PC-3 (cell line): ENCODE measurements around the gene DYNLRB2. TPM values are rescaled to one million over a fixed set of nuclear protein-coding genes. Genes with fewer than 3 reads are reported as not detected.
A peak's percentile ranks its signal among the peaks of the same experiment; 100 is the strongest.

Experiments
- ATAC-seq: fragments of 200-7000 bp; cut with Tn5 transposase; 2 replicates; pipeline ENCODE4 v1.9.1; 2020; ENCODE audit warnings: mild to moderate bottlenecking, moderate library complexity
- Bru-seq: library from RNA; stranded (reverse); fragments of 400-500 nt; gene quantifications from one replicate; lab custom pipeline; 2021; lab: Mats Ljungman, UMichigan
- BruChase-seq, 2 experiments: library from RNA; stranded (reverse); fragments of 400-500 nt; gene quantifications; one replicate each; lab custom pipeline; 2021; lab: Mats Ljungman, UMichigan
- BruUV-seq: library from RNA; stranded (reverse); fragments of 400-500 nt; replicated peaks from 2 replicates; lab custom pipeline; 2021; lab: Mats Ljungman, UMichigan
- CTCF ChIA-PET: fragments of 300-600 bp; sonication (Branson Sonifier 250); formaldehyde crosslinking; loops from one replicate; lab custom pipeline; 2022; ENCODE audit warnings: antibody characterized with exemption; lab: Charles Lee
- POLR2A ChIA-PET: fragments of 300-600 bp; sonication (Branson Sonifier 250); formaldehyde crosslinking; loops from one replicate; lab custom pipeline; 2022; ENCODE audit warnings: antibody characterized with exemption; ENCODE audit not compliant: unreplicated experiment; lab: Charles Lee
- DNase-seq: peaks from one replicate; pipeline ENCODE4 v3.0.0-alpha.2; 2015
- H2AFZ ChIP-seq: fragments of 300-600 bp; sonication (generic); 2 replicates; pipeline ENCODE4 v1.6.0; 2016; ENCODE audit warnings: antibody characterized with exemption, low read length
- H3F3A ChIP-seq: fragments of 300-600 bp; sonication (generic); one replicate; pipeline ENCODE4 v1.6.0; 2017; ENCODE audit warnings: antibody characterized with exemption, low read length, control low read depth, mild to moderate bottlenecking; ENCODE audit not compliant: unreplicated experiment
- H3K27ac ChIP-seq: fragments of 300-600 bp; sonication (generic); 2 replicates; pipeline ENCODE4 v1.5.1; 2016; ENCODE audit warnings: mild to moderate bottlenecking, low read length
- H3K27me3 ChIP-seq: fragments of 300-600 bp; sonication (generic); 2 replicates; pipeline ENCODE4 v1.6.1; 2016; ENCODE audit warnings: low read length, mixed read lengths
- H3K36me3 ChIP-seq: fragments of 300-600 bp; sonication (generic); 2 replicates; pipeline ENCODE4 v1.6.1; 2016; ENCODE audit warnings: low read depth, mixed run types, low read length, mixed read lengths
- H3K4me1 ChIP-seq: fragments of 300-600 bp; sonication (generic); 2 replicates; pipeline ENCODE4 v1.5.1; 2016; ENCODE audit warnings: low read length; ENCODE audit not compliant: insufficient read depth
- H3K4me2 ChIP-seq: fragments of 300-600 bp; sonication (generic); 2 replicates; pipeline ENCODE4 v1.6.0; 2016; ENCODE audit warnings: low read length
- H3K4me3 ChIP-seq: fragments of 300-600 bp; sonication (generic); 2 replicates; pipeline ENCODE4 v1.5.1; 2016; ENCODE audit warnings: mild to moderate bottlenecking, low read length, mixed read lengths
- H3K79me2 ChIP-seq: fragments of 300-600 bp; sonication (generic); 2 replicates; pipeline ENCODE4 v1.6.1; 2017; ENCODE audit warnings: low read length, mixed read lengths
- H3K9ac ChIP-seq: fragments of 300-600 bp; sonication (generic); 2 replicates; pipeline ENCODE4 v1.6.0; 2016; ENCODE audit warnings: mild to moderate bottlenecking, low read length
- H3K9me2 ChIP-seq: fragments of 300-600 bp; sonication (generic); replicated peaks from 2 replicates; pipeline ENCODE4 v1.6.1; 2016; ENCODE audit warnings: mixed run types, low read length, mixed read lengths
- H3K9me3 ChIP-seq: fragments of 300-600 bp; sonication (generic); 2 replicates; pipeline ENCODE4 v1.6.1; 2016; ENCODE audit warnings: low read length, mixed read lengths
- H4K20me1 ChIP-seq: fragments of 300-600 bp; sonication (generic); 2 replicates; pipeline ENCODE4 v1.6.1; 2016; ENCODE audit warnings: low read length, mixed read lengths
- EZH2 ChIP-seq: fragments of 300-600 bp; sonication (generic); IDR thresholded peaks from one replicate; pipeline ENCODE4 v1.6.1; 2017; ENCODE audit warnings: antibody characterized with exemption, mild to moderate bottlenecking, low read length; ENCODE audit not compliant: unreplicated experiment
- EZH2phosphoT487 ChIP-seq: fragments of 300-600 bp; sonication (generic); IDR thresholded peaks from 2 replicates; pipeline ENCODE4 v1.6.1; 2018; ENCODE audit warnings: mild to moderate bottlenecking, antibody characterized with exemption, low read length, borderline replicate concordance
- intact Hi-C: fragments of 100-400 bp; cut with micrococcal nuclease; formaldehyde crosslinking; loops from 2 replicates; pipeline ENCODE4 v1.9.0; 2023
- long read RNA-seq: library from polyadenylated mRNA; unstranded; transcript quantifications from one replicate; pipeline ENCODE4 v2.0.0, GENCODE V29; 2021; ENCODE audit not compliant: unreplicated experiment
- total RNA-seq: library from RNA; depleted of rRNA; stranded (reverse); fragments of >200 nt; gene quantifications from 2 replicates; pipeline ENCODE4 v1.2.3, GENCODE V29; 2014; rRNA removed
- TF ChIP-seq, protein P1 (sequence below): fragments of 300-600 bp; sonication (generic); conservative IDR thresholded peaks from 2 replicates; pipeline ENCODE4 v1.5.1; 2017; ENCODE audit warnings: antibody characterized with exemption, low read depth, mild to moderate bottlenecking, low read length

DYNLRB2 gene
- total RNA-seq (1.3 and 1.8 TPM in 2 replicates), Bru-seq, nascent RNA (percentile 22 among the genes with signal in this experiment), BruChase-seq, experiment 1, labeled RNA remaining after a 6-hour chase (percentile 14 among the genes with signal in this experiment), BruChase-seq, experiment 2, labeled RNA remaining after a 2-hour chase (percentile 7 among the genes with signal in this experiment)
- long read RNA-seq: 0 reads

GRCh38 chr16:80540516-80541305, at the start of gene DYNLRB2:
Gene DYNLRB2, plus strand, starts transcription at chr16:80540993. Its CDS starts 84 bp downstream, at chr16:80541077.
- Histone ChIP-seq H3K9ac (peak within 1 kb of the TSS; percentile 72), H3K4me2 (peak within 1 kb of the TSS; percentile 92), H3K9me3 (no peaks in the 10 kb centered on the region), H3K27ac (peak within 1 kb of the TSS; percentile 71), H3K4me3 (peak within 1 kb of the TSS; percentile 78), H3K27me3 (no peaks in the 10 kb centered on the region), H3F3A (no peaks in the 10 kb centered on the region), H2AFZ (peak within 1 kb of the TSS; percentile 87), H3K9me2 (no peaks in the 10 kb centered on the region), H3K4me1 (peaks cover 21% of the 10 kb centered on the region), H3K36me3 (no peaks in the 10 kb centered on the region), H3K79me2 (no peaks in the 10 kb centered on the region), H4K20me1 (no peaks in the 10 kb centered on the region)
- BruUV-seq: no TSS peak
- ATAC-seq: peak; percentile 78
- intact Hi-C loops: no loop called here
- TF ChIP-seq, protein P1, sequence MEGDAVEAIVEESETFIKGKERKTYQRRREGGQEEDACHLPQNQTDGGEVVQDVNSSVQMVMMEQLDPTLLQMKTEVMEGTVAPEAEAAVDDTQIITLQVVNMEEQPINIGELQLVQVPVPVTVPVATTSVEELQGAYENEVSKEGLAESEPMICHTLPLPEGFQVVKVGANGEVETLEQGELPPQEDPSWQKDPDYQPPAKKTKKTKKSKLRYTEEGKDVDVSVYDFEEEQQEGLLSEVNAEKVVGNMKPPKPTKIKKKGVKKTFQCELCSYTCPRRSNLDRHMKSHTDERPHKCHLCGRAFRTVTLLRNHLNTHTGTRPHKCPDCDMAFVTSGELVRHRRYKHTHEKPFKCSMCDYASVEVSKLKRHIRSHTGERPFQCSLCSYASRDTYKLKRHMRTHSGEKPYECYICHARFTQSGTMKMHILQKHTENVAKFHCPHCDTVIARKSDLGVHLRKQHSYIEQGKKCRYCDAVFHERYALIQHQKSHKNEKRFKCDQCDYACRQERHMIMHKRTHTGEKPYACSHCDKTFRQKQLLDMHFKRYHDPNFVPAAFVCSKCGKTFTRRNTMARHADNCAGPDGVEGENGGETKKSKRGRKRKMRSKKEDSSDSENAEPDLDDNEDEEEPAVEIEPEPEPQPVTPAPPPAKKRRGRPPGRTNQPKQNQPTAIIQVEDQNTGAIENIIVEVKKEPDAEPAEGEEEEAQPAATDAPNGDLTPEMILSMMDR: no peak
- TF ChIP-seq EZH2 (no peak), EZH2phosphoT487 (no peak)
- POLR2A ChIA-PET: no interaction called here
- CTCF ChIA-PET: no interaction called here
- DNase-seq: peak; percentile 89

GRCh38 chr16:80500116-80500859, 40.5 kb upstream of the DYNLRB2 start:
- H3K27me3 ChIP-seq: peaks cover 10% of the 10 kb centered on the region
- no peak overlapping the region for H3K4me2 ChIP-seq
- ChIA-PET CTCF (no interaction called here), POLR2A (no interaction called here)
- no peaks in the 10 kb centered on the region for H3K9me3 ChIP-seq
- H3F3A ChIP-seq: no peaks in the 10 kb centered on the region
- no peaks in the 10 kb centered on the region for H3K36me3 ChIP-seq
- no peak overlapping the region for H2AFZ ChIP-seq
- DNase-seq (no peak), ATAC-seq (no peak)
- no peak overlapping the region for H3K9ac ChIP-seq
- H3K4me3 ChIP-seq: no peak overlapping the region
- H3K4me1 ChIP-seq: no peaks in the 10 kb centered on the region
- no peak overlapping the region for H3K27ac ChIP-seq
- no peaks in the 10 kb centered on the region for H3K9me2 ChIP-seq
- TF ChIP-seq, protein P1: no peak
- no peak for TF ChIP-seq EZH2
- TF ChIP-seq EZH2phosphoT487: no peak
- no TSS peak for BruUV-seq
- H4K20me1 ChIP-seq: no peaks in the 10 kb centered on the region
- intact Hi-C loops: no loop called here
- H3K79me2 ChIP-seq: no peaks in the 10 kb centered on the region
